ENCODE data around the gene AP2A2.

- TF ChIP-seq CREB1 (IDR thresholded peaks at IDR 0.05; ENCODE audit: low read depth) (no peak), FOXM1 (IDR thresholded peaks at IDR 0.05; ENCODE audit: borderline replicate concordance, low read depth) (no peak), TEAD4 (IDR thresholded peaks at IDR 0.05) (no peak), MAX (IDR thresholded peaks at IDR 0.05) (no peak), YY1 (IDR thresholded peaks at IDR 0.05; ENCODE audit: low read depth) (no peak), EP300 (IDR thresholded peaks at IDR 0.05; ENCODE audit: borderline replicate concordance) (no peak), RAD21 (IDR thresholded peaks at IDR 0.05; ENCODE audit: low read depth) (no peak), ZBTB7A (IDR thresholded peaks at IDR 0.05; ENCODE audit: low read depth) (no peak), EGR1 (IDR thresholded peaks at IDR 0.05) (no peak), CEBPB (IDR thresholded peaks at IDR 0.05) (no peak)
- TF ChIP-seq, protein P1, sequence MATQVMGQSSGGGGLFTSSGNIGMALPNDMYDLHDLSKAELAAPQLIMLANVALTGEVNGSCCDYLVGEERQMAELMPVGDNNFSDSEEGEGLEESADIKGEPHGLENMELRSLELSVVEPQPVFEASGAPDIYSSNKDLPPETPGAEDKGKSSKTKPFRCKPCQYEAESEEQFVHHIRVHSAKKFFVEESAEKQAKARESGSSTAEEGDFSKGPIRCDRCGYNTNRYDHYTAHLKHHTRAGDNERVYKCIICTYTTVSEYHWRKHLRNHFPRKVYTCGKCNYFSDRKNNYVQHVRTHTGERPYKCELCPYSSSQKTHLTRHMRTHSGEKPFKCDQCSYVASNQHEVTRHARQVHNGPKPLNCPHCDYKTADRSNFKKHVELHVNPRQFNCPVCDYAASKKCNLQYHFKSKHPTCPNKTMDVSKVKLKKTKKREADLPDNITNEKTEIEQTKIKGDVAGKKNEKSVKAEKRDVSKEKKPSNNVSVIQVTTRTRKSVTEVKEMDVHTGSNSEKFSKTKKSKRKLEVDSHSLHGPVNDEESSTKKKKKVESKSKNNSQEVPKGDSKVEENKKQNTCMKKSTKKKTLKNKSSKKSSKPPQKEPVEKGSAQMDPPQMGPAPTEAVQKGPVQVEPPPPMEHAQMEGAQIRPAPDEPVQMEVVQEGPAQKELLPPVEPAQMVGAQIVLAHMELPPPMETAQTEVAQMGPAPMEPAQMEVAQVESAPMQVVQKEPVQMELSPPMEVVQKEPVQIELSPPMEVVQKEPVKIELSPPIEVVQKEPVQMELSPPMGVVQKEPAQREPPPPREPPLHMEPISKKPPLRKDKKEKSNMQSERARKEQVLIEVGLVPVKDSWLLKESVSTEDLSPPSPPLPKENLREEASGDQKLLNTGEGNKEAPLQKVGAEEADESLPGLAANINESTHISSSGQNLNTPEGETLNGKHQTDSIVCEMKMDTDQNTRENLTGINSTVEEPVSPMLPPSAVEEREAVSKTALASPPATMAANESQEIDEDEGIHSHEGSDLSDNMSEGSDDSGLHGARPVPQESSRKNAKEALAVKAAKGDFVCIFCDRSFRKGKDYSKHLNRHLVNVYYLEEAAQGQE (IDR thresholded peaks at IDR 0.05; ENCODE audit: low read depth): no peak
Observed at GRCh38 chr11:1007279-1007678, 81.6 kb downstream of the AP2A2 start.
